NCI-H2107 treated with DMSO at 0.1 percent for 48 hours (cell line): ENCODE measurements around the gene CEBPE.

Source experiments
- DNase-seq: peaks from one replicate; lab custom pipeline; 2025; ENCODE audit not compliant: unreplicated experiment; lab: John Stamatoyannopoulos, UW

The CEBPE gene

DNA sequence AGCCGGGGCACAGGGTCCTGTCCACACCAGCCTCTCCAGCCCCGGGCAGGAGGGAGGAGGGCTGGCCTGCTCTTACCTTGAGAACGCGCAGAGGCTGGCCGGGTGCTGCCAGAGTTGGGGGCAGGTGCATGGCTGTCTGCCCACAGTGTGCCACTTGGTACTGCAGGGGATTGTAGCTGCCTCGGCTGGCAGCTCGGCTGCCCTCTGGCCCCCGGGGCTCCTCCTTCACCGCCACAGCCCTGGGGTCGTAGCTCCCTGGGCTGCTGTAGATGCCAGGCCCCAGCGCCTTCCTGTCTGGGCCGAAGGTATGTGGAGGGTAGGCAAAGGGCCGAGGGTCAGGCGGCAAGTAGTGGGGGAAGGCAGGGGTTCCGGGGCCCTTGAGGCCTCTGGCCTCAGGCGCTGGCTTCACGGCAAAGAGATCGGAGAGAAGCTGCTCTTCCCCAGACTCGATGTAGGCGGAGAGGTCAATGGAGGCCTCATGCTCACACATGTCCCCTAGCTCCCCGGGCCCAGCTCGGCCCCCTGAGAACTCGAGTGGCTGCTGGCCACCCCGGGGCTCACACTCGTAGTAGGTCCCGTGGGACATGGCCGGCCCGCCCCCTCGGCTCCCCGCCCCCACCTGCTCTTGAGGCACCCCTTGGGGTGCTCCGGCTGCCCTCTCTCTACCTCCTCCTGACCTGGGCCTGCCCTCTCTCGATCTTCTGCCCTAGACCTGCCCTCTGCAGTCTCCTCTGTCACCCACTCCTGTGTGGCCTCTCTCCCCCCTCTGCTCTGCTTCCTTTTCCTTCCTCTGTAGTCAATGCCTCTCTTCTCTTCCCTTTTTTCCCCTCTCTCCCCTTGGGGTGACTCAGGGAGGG, at the start of gene CEBPE:
CEBPE (minus strand) TSS at position 750 of the 857 bp plus-strand sequence; CDS start at position 586, 164 bp downstream.
- DNase-seq: no peak

DNA sequence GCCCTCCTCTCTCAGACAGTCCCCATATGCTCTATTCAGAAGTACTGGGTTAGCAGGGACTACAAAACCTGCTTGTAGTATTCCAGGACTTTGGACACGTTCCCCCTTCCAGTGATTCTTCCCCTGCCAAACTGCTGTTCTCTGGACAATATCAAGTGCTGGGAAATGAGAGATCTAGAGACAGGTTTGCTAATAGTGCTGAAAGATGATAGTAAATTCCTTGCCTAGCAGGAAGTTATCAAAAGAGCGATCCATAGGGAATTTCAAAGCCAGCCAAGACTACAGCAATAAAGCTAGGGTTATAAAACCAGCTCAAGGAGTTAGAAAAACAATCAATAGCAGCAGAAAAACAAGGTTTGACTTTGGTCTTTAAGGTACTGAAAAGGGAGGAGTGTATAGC, 49.2 kb upstream of the CEBPE start:
- no peak for DNase-seq

DNA sequence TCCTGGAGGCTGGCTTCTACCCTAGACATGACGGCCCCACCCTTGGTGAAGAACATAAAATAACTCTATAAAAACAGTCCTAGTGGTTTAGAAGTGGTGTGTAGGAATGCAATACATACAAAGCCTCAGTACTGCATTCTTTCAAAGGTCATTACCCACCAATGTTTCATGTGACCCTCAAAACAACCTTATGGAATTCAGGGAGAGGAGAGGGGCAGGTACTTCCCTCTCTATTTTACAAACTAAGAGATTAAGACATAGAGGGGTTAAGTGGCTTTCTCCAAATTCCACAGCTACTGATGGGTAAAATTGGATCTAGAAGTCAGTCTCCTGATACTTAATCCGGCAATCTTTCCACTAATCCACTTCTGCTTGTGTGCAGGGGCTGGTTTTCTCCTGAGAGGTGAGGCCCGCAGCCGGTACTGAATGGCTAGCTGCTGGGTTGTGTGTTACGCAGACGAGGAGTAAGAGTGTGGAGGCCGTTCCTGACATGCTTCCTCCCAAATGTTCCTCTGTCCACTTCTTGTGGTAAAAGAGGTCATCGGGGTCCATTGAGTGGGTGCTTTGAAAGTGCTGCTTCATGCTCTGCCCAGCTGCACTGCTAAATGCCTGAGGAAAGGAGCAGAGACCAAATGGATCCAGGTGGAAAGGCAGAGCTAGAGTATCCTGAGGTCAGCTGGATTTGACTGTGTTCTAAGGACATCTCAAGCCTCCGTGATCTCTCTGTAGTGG, 48.2 kb upstream of the CEBPE start:
- no peak for DNase-seq

DNA sequence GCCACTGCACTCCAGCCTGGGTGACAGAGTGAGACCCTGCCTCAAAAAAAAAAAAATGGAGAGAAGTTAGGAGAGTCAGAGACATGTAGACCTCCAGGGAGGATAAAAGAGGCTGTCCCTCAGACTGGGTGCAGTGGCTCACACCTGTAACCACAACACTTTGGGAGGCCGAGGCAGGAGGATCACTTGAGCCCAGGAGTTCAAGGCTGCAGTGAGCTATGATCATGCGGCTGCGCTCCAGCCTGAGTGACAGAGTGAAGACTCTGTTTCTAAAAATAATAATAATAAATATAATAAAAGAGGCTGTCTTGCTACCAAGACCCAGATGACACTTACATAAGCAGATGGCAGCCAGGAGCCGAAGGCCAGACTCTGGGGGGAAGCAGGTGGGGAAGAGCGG, 45.9 kb upstream of the CEBPE start:
- DNase-seq: no peak

DNA sequence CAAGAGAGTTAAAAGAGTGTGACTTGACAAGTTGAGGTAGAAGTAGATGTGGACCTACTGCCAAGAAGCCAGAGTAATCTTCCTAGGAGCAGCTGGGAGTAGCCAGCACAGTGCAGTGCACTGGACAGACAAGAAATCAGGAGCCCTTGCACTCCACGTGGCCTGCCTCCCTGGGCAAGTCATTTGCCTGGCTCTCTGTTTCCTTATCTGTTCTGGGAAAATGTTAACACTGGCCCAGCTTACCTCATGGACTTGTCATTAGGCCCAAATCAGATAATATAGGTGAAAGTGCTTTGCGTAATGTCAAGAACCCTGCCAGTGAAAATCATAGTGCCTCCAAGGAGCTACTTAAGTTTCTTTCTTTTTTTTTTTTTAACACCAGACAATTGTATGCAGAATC, 45.2 kb upstream of the CEBPE start:
- DNase-seq: no peak

DNA sequence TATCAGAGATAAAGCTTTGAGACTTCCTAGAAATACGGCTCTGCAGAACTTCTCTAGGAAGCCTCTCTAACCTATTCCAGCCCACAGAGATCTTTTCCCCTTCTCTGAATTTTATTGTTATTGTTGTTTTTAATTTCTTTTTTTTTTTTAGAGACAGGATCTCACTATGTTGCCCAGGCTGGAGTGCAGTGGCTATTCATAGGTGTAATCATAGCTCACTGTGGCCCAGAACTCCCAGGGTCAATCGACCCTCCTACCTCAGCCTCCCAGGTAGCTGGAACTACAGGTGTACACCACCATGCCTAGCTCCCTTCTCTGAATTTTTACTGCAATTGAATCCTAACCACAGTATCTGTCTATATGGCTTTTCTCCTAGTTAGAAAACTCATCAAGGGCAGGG, 44.8 kb upstream of the CEBPE start:
- DNase-seq: no peak

DNA sequence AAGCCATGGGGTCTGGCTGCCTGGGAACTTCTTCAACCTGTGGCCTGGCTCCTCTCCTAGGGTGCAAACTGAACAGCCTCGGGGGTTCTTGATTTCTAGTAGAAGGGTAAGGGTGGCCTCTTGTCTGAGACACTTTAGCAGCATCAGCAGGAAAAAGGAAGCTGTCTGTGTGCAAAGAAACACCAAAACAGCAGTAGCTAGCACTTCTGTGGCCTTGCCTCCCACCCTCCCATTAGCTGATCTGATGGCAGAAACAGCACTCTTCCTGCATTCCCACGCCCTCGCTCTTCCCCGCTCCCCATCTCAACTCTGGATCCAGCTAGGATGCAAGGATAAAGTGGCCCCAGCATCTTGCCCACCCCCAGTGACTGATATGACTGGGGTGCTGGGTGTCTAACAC, 43.7 kb upstream of the CEBPE start:
- no peak for DNase-seq

DNA sequence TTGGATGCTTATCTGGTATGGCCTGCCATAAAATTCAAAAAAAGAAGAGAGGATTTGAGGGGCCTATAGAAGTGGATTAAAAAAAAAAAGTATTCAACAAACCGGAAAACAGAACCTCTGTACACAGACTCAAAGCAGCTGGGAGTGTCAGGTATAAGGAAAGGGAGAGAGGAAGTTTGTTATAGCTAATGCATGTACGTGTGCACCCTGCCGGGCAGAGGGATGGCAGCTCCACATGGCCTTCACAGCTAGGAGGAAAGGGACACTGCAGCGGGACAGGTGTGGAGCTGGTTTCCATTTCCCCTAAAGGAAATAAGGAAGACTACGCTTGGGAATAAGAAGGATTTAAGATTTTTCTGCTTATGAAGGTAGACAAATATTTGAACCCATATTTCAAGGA, 43.0 kb upstream of the CEBPE start:
- DNase-seq: no peak

DNA sequence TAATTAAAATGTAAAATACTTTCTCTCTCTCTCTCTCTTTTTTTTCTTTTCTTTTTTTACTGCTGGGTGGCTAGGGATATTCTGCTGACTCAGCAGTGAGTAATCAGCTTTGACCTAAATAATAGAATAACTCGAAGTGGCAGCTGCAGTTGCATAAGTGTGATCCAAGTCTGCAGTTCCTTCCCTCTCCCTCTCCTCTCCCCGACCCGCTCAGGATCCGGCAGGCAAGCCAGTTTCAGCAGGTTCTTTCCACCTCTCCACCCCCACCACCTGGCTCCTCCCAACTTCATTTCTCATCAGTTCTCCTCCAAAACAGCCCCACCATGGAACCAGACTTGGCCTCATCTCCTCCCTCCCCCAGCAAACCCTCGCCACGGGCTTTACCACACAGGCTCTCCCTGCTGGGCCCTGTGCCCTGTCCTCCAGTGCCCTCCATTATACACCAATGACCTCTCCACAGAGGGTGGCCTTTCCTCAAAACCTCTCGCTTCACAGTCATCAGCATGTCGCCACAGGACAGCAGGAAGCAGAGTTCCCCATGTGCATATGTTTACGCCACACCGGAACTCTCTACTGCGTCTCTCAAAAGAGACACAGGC, 42.0 kb upstream of the CEBPE start:
- no peak for DNase-seq

DNA sequence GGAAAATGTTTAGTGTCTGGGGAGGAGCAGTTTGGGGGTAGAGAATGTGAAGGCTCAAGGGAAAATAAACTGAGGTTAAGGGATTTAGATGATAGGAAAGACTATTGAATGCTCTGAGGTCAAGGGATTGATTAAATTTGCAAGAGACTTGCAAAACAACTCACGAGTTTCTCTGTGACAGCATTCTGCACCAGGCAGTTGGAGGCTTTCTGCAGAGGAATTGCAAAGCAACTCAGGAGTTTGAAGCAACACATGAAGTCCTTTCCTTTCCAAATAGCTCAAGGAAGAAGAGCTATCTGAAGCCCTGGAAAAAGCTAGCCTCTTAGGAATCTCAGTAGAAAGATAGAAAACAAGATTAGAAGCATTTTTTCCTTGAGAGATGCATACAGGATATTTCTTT, 40.5 kb upstream of the CEBPE start:
- DNase-seq: no peak

DNA sequence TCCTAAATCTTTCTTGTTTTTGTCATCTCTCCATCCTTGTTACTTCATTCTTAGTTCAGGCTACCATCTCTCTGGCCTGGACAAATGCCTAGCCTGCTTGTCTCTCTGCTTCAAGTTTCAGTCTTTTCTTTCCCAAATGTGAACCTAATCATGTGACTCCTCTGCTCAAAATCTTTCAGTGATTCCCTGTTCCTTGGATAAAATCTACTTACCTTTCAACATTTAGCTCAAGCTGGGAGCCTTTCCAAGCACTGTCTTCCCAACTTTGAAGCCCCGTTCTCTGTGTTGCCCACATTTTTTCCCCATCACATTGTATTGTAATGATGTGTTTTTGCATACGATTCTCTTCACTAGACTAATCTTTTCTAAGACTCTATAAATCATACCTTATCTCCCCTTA, 39.7 kb upstream of the CEBPE start:
- DNase-seq: no peak

DNA sequence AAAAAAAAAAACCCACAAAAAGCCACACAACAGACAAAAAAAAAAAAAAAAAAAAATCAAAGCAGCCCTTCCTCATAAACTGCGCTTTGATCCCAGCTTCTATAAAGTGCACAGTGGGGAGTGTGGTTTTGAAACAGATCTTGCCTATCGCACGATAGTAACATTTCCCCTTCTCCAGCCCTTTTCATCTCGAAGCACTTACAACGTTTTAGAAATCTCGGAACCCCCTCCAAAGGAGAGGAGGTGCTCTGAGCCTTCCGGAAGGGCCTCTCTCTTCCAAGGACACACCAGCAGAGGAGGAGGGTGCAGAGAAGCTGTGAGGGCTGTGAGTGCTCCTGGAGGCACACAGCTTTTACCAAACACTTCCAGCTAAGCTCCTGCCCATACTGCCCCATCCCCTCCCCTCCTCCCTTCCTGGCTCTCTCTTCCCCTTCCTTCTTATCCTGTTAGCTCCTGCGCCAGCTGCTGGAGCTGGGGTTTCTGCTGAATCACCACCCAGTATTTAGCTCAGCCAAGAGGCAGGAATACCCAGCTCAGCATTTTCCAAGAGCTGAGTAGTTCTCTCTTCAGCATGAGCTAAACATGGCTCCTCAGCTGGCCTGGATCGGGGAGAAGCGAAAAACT, 36.0 kb upstream of the CEBPE start:
- DNase-seq: peak; percentile 47

DNA sequence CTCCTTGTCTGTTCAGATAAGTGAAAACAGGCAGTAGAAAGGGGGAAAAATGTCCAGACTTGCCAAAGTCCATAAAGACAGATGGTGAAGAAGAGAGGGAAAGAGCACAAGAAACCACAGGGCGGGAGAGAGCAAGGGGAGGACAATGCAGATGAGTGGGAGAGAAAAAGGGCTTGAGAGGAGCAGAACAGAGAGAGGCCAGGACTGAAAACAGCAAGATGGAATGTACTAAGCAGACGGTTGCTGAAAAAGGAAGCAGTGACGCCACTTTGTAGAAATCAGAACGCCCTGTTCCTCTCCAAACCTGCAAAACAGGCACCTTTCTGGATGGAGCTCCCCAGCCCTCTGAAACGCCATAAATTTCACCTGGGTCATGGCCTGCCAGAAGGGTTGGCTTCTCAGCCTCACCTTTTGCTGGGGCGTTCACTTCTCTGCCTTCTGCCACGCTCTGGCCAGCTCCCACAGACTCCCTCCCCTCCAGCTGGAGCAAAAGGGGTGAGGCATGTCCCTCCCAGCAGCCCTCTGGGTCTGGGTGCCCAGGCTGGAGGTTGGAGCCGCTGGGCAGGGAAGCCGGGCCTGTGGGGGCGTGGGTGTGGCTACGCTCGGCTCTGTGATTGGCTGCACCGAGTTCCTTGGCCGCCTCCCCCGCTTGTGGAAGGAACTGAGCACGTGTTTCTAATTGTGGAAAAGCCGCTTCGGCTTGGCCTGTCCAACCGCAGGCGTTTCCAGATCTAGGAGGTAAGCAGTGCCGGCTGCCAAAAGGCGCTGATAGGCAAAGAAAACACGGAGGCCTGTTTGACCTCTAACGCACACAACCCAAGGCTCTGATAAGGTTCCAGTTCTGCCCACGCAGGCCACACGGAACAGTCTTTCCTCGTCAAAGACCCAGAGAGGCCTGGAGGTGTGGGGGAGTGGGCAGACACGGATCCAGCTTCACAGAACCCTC, 35.1 kb upstream of the CEBPE start:
- DNase-seq: no peak

DNA sequence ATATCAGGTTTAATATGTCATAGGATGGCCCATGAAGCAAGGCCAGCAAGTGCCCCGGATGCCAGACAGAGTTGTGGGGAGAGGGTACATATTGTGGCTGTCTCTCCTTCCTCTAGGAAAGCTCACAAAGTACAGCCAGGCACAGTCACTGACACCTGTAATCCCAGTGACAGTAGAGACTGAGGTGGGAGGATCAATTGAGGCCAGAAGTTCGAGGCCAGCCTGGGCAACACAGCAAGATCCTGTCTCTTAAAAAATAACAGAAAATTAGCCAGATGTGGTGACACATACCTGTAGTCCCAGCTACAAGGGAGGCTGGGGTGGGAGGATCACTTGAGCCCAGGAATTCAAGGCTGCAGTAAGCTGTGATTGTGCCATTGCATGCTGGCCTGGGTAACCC, 32.3 kb upstream of the CEBPE start:
- no peak for DNase-seq

DNA sequence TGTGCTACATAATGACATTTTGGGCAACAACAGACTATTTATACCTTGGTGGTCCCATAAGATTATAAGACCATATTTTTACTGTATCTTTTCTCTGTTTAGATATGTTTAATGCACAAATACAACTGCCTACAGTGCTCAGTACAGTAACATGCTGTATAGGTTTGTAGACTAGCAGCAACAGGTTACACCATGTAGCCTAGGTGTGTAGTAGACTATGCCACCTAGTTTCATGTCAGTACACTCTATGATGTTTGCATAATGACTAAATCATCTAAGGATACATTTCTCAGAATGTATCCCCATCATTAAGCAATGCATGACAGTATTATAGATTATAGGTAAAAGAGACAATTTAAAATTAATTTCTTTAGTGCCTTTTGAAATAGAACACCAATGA, 30.7 kb upstream of the CEBPE start:
- DNase-seq: no peak

DNA sequence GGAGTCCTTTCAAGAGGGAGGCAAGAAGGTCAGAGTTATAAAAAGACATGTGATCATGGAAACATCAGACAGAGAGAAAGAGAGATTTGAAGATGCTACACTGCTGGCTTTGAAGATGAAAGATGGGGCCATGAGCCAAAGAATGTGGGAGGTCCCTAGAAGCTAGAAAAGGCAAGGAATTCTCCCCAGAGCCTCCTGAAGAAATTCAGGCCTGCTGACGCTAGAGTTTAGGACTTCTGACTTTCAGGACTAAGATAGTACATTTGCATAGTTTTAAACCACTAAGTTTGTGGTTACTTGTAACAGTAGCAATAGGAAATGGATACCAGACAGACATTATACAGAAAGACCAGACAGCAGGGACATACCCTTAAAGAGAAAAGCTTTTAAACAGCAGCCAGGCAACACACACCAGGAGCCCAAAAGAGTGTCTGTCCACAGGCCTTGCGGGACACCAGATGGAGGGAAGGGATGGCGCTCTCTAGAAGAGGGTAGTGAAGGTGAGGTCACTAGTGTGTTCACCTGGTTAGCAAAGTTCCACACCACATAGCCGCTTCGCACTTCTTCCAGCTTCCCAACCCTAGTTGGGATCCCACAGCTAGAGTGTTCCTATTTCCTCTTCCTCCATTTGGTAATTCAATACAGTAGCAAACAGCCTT, 29.7 kb upstream of the CEBPE start:
- no peak for DNase-seq

DNA sequence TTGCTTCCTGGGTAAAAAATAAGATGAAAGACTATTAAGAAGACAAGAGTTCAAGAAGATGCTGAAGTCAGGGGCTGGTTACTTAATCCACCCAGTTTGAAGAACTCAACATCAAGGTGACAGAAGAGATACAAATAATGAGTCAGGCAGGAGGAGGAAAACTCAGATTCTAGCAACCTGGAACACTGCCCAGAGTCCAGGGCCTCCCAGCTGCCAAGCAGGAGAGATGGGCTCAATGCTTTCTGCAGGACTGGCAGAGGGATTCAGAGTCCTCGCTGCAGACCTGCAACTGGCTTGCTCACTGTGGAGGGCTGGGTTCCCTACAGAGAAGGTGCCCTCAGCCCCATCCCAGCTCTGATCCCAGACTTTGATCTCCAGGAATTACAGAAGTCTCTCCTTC, 28.6 kb upstream of the CEBPE start:
- DNase-seq: no peak

DNA sequence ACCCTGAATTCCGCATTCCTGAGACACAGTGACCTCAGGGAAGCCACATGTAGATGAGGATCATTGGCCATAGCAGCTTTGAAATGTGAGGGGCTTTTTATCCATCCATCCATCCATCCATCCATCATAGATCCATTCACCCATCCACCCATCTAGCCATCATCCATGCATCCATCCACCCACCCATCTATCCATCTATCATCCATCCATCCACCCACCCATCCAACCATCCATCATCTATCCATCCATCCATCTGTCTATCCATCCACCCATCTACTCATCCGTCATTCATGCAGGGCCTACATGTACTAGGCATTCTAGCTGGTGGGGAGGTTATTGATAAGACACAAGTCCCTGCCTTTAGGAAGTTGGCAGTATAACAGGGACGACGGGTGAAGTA, 27.9 kb upstream of the CEBPE start:
- DNase-seq: no peak

DNA sequence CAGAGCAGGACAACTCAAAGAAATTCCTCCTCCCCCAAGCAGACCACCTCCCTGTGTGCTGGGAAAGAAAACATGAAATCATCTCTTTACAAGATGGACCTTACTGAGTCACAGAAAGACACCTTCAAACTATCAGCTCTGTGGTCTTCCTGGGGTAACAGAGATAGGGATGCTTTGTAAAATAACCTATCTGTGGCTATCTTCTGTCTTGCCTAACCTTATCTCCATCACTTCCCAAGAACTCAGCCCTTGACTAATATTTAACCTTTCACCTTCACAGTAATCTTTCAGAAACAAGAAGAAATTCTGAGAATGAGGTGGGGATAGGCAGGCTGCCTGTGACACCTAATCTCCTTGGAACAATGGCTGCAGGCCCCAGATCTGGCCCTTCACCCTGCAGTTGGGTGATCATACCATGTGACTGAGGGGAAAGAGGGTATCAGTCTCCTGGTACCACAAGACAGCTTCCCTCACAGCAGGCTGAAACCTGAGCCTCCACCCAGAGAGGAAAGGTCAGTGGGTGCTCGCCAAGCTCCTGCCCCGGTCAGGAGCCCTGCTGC, 27.4 kb upstream of the CEBPE start:
- DNase-seq: no peak
